Gastroesophageal sphincter (tissue), 3 donors: ENCODE results near the gene PDE8B.

ENCODE experiments used
- CTCF ChIP-seq, 4 experiments: fragments of 200-600 bp in 2 of 4; fragments of 450-650 bp in 2 of 4; sonication (generic) in 1 of 4; IDR thresholded peaks; one replicate each; pipeline ENCODE4 v1.5.1; 2017 to 2019; ENCODE audit warnings: antibody characterized with exemption in 4 of 4, mild to moderate bottlenecking in 2 of 4, moderate library complexity in 2 of 4
- POLR2A ChIP-seq, 2 donors: fragments of 450-650 bp; IDR thresholded peaks; one replicate each; pipeline ENCODE4 v1.6.1; 2017; ENCODE audit warnings: antibody characterized with exemption in 2 of 2, mild to moderate bottlenecking in 2 of 2, moderate library complexity in 1 of 2
- POLR2AphosphoS5 ChIP-seq: sonication (generic); formaldehyde crosslinking; IDR thresholded peaks from one replicate; pipeline ENCODE4 v1.6.1; 2017; ENCODE audit warnings: antibody characterized with exemption

GRCh38 chr5:77358255-77359205, 148.1 kb downstream of the PDE8B start:
- TF ChIP-seq CTCF (IDR thresholded peaks at IDR 0.05), result no peak
- TF ChIP-seq POLR2A (IDR thresholded peaks at IDR 0.05), result no peak
- TF ChIP-seq POLR2AphosphoS5, result peak; percentile 11
